ENCODE results near the gene LGALS3.
"Not testable (repeated sequence)": the region's sequence is repeated elsewhere in the genome, so short reads cannot be mapped to it uniquely, and the experiment has no call there.

LGALS3 gene

DNA sequence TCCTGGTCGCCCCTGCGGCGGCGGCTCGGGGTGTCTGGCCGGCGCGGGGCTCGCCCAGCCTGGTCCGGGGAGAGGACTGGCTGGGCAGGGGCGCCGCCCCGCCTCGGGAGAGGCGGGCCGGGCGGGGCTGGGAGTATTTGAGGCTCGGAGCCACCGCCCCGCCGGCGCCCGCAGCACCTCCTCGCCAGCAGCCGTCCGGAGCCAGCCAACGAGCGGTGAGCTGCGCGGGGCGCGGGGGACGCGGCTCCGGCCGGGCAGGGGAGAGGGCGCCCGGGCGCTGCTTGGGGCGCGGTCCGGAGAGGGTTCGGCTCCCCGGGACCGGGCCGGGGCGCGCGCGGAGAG is at the start of gene LGALS3:
Gene LGALS3 (plus strand): TSS at position 167 of the 342 bp plus-strand sequence. CDS start 8,122 bp downstream, outside the sequence.
- no peak for DNase-seq (ENCODE audit: low read depth)

GRCh38 chr14:55079961-55080360 is 49.1 kb upstream of the LGALS3 start:
- DNase-seq (ENCODE audit: low read depth), result not testable (repeated sequence)

DNA sequence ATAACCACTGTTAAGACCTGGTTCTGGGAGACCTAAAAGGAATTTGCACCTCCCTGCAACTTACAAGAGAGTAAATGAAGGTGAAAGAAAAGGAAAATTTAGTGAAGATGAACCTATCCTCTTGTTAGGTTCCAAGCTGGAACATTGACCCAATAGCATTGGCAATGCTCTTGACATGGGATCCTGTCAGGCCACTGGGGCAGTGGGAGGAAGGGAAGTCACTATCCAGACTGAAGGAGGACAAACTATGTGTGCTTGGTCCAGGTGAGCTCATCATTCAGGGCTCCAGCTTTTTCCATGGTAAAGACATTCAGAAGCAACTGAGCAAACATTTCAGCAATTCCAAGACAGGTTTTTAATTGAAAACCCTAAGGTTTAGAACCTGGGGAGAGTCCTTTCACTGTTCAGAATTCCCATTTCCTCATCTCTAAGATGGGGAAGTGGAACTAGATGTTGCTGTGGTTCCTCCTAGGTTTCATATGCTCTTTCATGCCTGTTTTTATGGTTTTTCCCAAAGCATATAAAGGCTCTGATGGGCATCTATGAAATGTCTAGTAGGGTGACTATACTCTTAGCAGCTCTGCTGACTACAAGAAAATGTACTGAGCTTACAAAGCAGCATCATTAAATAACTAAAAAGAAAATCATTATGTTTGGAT is 44.5 kb upstream of the LGALS3 start:
- no peak for DNase-seq (ENCODE audit: low read depth)

DNA sequence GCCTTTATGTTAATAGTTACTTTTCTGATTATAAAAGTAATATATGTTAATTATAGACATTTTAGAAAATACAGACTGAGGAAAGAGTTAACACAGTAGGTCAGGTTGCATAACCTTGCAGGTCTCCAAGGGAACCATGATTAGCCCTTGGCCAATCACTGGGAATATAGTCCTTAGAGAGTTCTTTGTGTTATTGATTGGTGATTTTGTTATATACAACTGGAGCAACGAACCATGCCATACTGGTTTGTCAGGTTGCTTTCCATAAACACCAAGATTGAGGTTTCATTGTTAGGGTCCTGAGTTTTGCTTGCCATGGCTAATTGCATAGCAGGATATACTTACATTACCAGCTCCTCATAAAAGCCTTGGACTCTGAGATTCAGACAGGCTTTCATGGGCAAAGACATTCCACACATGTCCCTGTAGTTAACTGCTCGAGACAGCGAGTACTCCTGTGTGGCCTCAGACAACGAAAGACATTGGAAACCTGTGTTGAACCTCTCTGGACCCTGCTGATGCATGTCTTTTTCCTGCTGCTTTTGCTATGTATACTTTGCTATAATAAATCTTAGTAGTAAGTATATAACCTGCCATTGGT is 43.9 kb upstream of the LGALS3 start:
- no peak for DNase-seq (ENCODE audit: low read depth)

GRCh38 chr14:55086938-55087337 is 42.1 kb upstream of the LGALS3 start:
- no peak for DNase-seq (ENCODE audit: low read depth)

- DNase-seq (ENCODE audit: low read depth), result no peak
Observed at GRCh38 chr14:55088356-55088755, 40.7 kb upstream of the LGALS3 start.

DNA sequence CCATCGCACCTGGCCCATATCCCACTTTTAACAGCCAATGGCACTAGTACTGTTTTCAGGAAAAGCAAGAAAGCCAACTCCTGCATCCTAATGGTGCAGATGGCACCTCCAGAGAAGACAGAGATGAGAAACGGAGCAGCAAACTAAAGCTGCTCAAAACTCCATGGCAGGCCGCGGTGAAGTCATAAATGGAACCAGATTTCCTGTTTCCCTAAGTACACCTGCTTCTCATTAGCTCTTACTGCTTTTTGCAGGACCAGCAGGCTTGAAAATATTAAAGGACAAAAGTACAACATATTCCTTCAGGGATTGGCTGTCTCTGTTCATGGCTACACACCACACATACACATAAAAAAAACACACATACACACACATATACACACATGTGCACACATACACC is 36.7 kb upstream of the LGALS3 start:
- no peak for DNase-seq (ENCODE audit: low read depth)

- DNase-seq (ENCODE audit: low read depth), result no peak
Observed at GRCh38 chr14:55094292-55095157, 34.5 kb upstream of the LGALS3 start.

DNA sequence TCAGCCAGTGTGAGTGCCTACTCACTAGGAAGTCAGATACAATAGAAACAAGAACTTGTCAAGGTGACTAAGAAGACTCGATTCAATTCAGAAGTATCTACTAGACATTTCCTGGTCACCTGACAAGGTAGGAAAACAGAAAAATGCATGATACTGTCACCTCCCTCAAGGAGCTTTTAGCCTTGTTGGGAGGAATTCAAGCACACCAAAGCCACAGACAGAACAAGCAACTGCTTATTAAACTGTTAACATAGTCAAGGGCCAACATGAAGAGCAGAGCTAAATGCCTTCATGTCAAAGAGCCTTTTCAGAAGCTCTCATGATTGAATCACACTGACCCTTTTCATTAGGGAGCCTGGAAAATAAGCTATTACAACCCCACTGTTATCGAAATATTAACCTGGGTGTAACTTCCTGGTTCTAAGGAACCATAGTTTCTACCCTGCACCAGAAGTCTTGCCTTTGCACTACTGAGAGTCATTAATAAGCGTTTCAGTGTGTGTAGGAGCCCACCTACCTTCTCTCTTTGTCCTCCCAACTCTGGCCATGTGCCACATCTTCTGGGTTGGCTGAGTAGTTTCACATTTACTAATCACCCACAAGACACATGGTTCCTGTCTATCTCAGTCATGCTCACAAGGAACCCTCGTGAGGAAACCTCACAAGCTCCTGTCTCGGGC is 31.0 kb upstream of the LGALS3 start:
- DNase-seq (ENCODE audit: low read depth), result peak; percentile 17

- DNase-seq (ENCODE audit: low read depth), result no peak
Observed at GRCh38 chr14:55098561-55098898, 30.5 kb upstream of the LGALS3 start.

DNA sequence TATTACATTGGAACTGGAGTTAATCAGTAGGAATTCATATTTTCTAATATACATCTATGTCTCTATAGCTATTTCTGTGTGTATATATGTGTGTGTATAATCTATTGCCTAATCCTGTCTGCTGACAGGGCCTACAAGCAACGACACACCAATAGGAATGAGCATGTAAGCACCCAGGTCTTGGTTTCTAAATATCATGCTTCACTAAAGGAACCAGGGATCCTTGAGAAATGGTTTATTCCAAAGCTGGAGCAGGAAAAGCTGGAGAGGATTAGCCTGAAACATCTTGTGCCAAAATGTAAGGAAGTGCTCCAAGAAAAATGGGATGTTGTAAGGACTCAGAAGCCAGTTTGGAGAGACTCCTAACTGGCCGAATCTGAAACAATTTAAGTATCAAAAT is 29.3 kb upstream of the LGALS3 start:
- no peak for DNase-seq (ENCODE audit: low read depth)

GRCh38 chr14:55101698-55102097 is 27.4 kb upstream of the LGALS3 start:
- DNase-seq (ENCODE audit: low read depth), result no peak

GRCh38 chr14:55102141-55102621 is 26.9 kb upstream of the LGALS3 start:
- peak; percentile 26 for DNase-seq (ENCODE audit: low read depth)

- DNase-seq (ENCODE audit: low read depth), result peak; percentile 25
Observed at GRCh38 chr14:55103005-55103640, 25.9 kb upstream of the LGALS3 start.

GRCh38 chr14:55103971-55104954 is 24.8 kb upstream of the LGALS3 start:
- DNase-seq (ENCODE audit: low read depth), result no peak

- DNase-seq (ENCODE audit: low read depth), result no peak
Observed at GRCh38 chr14:55105991-55106390, 23.1 kb upstream of the LGALS3 start.

- no peak for DNase-seq (ENCODE audit: low read depth)
Observed at GRCh38 chr14:55107766-55108554, 21.1 kb upstream of the LGALS3 start.

DNA sequence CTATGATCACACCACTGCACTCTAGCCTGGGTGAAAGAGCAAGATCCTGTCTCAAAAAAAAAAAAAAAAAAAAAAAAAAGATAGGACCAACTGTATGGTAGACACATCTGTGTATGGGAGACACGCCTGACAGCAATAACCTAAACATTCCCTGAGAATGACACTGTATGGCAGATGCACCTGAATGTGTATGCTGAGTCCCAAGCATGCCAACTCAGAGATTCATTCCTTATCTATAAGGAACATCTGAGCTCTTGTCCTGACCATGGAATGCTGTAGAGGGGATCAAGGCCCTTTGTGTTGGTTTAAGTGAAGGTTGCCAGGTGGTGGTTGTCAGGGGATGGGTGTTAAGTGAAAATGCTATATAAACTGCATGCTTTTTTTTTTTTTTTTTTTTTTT is 19.2 kb upstream of the LGALS3 start:
- DNase-seq (ENCODE audit: low read depth), result no peak

GRCh38 chr14:55111122-55111708 is 17.8 kb upstream of the LGALS3 start:
- no peak for DNase-seq (ENCODE audit: low read depth)

- DNase-seq (ENCODE audit: low read depth), result no peak
Observed at GRCh38 chr14:55114720-55115119, 14.3 kb upstream of the LGALS3 start.
